ENCODE measurements around the gene N4BP2.

N4BP2 gene

DNA sequence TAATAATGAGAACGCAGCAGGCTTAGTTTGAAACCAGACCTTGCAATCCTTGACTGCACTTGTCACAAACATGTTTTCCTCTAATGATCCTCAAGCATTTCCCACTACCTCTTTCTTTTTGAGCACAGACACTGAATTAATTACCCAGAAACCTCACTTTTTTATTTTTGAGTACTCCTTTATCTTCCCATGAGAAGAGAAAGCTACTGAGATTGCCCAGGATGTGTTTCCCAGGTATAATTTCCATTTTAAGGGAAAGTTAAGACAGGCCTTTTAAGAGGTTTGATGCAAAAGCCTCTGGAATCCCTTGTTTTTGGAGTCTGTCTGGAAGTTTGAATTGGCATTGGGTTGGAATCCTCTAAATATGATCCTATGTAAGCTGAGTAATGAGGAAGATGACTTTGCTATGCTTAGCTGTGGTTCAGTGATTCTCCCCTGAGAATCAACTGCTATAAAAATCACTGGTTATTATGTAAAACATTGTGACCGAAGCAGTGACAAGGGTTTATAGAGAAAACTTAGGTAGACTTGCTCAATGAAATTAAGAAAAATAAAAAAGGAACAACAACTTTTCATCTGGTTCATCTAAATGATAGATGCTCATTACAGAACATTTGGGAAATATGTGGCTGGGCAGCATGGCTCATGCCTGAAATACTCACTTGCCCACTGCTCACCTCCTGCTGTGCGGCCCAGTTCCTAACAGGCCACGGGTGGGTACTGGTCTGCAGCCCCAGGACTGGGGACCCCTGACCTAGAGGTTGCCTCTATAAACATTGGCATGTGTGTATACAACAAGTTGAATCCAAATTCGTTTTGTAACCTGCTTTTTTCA, 129.4 kb downstream of the N4BP2 start:
- Mint-ChIP-seq H3K4me1 (peaks cover 74% of the 10 kb centered on the region), H3K36me3 (ENCODE audit: low read depth) (no peaks in the 10 kb centered on the region), H3K9me3 (no peaks in the 10 kb centered on the region), H3K4me3 (no peak overlapping the region), H3K27ac (peak overlapping the region; percentile 73), H3K27me3 (no peaks in the 10 kb centered on the region)
- no peak for ATAC-seq
- DNase-seq = no peak

DNA sequence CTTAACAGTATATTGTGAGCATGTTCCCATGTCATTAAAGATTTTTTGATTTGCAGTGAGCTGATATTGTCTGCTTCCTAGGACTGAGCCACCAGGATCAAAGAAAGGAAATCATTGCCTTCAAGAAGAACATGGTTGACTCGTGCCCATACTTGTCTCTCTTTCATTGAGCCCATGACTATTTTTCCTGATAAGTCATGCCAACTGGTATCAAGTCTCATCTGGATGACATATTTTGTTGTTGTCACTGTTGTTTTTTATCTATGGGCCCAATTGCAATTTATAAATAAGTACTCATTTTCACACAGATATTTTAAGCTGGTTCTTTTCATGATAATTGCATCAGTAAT, 130.0 kb downstream of the N4BP2 start:
- DNase-seq = no peak
- H3K36me3 Mint-ChIP-seq (ENCODE audit: low read depth) = no peaks in the 10 kb centered on the region
- H3K27ac Mint-ChIP-seq = peak overlapping the region; percentile 29
- no peak for ATAC-seq
- H3K4me3 Mint-ChIP-seq = no peak overlapping the region
- H3K27me3 Mint-ChIP-seq = no peaks in the 10 kb centered on the region
- peaks cover 74% of the 10 kb centered on the region for H3K4me1 Mint-ChIP-seq
- no peaks in the 10 kb centered on the region for H3K9me3 Mint-ChIP-seq

DNA sequence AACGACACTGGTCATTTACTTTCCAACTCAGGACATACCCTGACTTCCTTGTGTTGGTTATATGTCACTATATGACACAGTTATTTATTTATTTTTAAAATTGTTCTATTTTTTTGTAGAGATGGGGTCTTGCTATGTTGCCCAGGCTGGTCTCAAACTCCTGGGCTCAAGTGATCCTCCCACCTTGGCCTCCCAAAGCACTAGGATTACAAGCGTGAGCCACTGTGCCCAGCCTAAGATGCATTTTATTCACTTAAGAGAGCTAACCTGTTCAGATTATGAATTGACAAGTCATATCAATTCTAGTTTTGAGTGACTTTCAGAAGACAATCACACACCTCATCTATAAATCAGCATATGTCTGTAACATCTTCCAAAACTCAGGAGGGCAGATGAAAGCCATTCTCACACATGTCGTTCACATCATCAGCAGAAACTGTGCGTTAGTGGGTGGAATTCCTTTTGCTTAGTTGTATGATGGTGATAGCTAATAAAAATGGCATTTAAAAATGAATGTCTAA, 130.8 kb downstream of the N4BP2 start:
- Mint-ChIP-seq H3K4me3 (no peak overlapping the region), H3K9me3 (no peaks in the 10 kb centered on the region), H3K27me3 (no peaks in the 10 kb centered on the region), H3K36me3 (ENCODE audit: low read depth) (no peaks in the 10 kb centered on the region), H3K4me1 (peaks cover 77% of the 10 kb centered on the region), H3K27ac (no peak overlapping the region)
- no peak for DNase-seq
- ATAC-seq = peak; percentile 16

DNA sequence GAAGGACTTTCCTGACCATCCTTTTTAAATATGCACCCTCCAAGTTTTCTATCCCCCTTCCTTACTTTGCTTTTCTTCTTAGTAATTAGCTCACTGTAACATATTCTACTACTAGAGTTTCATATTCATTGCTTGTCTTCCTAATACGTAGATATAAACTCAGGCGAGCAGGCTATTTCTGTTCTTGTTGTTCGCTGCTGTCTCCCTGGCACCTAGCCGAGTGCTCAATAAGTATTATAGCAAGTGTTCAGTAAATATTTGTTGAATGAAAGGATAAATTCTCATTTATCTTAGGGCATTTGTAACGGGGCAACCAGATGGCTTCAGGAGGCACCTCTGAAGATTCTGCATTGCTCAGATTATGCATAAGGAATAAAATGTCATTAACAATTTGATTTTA, 133.4 kb downstream of the N4BP2 start:
- Mint-ChIP-seq H3K4me3 (peak overlapping the region; percentile 98), H3K27me3 (no peaks in the 10 kb centered on the region), H3K4me1 (peaks cover 83% of the 10 kb centered on the region), H3K9me3 (no peaks in the 10 kb centered on the region), H3K36me3 (ENCODE audit: low read depth) (no peaks in the 10 kb centered on the region), H3K27ac (peak overlapping the region; percentile 78)
- no peak for DNase-seq
- no peak for ATAC-seq

DNA sequence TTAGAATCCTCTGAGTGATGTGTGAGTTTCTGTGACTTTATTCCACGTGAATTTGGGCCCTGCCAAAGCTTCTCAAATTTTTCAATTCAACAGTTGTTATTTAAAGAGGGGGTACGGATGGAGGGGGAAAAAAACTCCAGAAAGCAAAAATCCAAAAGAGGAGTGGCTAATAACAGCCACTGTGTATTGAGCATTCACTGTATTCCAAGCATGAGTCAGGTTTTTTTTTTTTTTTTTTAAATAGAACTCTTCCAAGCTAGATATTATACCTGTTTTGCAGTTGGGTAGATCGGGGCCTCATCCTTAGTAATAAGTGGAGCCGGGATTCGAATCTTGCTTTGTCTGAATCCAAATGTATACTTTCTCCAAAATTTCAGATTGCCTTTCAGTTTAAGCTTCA, 133.8 kb downstream of the N4BP2 start:
- Mint-ChIP-seq H3K4me3 (peak overlapping the region; percentile 98), H3K27ac (peak overlapping the region; percentile 78)

DNA sequence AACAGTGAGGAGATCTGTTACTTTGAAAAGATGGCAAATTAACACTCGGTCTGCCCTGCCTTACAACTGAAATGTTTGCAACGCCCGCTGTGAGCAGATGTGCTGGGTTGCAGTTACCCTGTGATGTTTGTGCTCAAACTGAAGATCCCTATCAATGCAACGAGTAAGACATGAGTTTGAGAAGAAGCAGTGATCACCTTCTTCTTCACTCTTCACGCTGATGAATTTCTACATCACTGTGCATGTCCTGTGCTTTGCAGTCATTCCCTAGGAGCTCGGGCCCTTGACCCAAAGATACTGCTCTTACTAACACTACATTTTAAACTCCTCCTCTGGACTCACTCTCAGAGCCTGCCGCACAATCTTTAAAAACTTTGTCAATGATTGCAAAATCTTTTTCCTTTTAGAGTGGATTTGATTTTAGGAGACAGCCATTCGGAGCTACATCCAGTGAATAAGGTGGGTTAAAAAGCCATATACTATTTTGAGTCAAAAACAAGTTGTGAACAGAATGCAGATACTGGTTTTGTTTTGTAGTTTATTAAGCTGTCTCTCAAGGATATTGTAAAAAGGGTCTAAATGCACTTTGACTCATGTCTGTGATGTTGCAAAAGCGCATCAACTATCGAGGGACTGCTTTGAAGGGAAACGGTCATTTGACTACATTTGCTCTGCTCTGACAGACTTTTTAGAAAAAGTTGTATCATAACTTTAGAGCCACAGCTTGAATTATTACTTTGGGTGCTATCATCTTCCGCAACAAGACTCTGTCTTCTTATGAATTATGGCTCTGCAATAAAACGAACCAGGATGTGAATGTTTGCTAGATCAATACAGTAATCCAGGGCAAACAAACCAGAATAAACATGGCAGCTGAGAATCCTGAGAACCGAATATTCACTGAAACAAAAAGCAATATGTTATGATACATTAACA, 134.5 kb downstream of the N4BP2 start:
- Mint-ChIP-seq H3K4me1 (peaks cover 87% of the 10 kb centered on the region), H3K27ac (peak overlapping the region; percentile 97), H3K9me3 (no peaks in the 10 kb centered on the region), H3K4me3 (peak overlapping the region; percentile 98), H3K36me3 (ENCODE audit: low read depth) (no peaks in the 10 kb centered on the region), H3K27me3 (no peaks in the 10 kb centered on the region)
- ATAC-seq = no peak
- DNase-seq = no peak

More for the DNA sequence above, 133.8 kb downstream of the N4BP2 start:
- ATAC-seq (no peak), DNase-seq (no peak)
- Mint-ChIP-seq H3K36me3 (ENCODE audit: low read depth) (no peaks in the 10 kb centered on the region), H3K9me3 (no peaks in the 10 kb centered on the region), H3K27me3 (no peaks in the 10 kb centered on the region), H3K4me1 (peaks cover 86% of the 10 kb centered on the region)

DNA sequence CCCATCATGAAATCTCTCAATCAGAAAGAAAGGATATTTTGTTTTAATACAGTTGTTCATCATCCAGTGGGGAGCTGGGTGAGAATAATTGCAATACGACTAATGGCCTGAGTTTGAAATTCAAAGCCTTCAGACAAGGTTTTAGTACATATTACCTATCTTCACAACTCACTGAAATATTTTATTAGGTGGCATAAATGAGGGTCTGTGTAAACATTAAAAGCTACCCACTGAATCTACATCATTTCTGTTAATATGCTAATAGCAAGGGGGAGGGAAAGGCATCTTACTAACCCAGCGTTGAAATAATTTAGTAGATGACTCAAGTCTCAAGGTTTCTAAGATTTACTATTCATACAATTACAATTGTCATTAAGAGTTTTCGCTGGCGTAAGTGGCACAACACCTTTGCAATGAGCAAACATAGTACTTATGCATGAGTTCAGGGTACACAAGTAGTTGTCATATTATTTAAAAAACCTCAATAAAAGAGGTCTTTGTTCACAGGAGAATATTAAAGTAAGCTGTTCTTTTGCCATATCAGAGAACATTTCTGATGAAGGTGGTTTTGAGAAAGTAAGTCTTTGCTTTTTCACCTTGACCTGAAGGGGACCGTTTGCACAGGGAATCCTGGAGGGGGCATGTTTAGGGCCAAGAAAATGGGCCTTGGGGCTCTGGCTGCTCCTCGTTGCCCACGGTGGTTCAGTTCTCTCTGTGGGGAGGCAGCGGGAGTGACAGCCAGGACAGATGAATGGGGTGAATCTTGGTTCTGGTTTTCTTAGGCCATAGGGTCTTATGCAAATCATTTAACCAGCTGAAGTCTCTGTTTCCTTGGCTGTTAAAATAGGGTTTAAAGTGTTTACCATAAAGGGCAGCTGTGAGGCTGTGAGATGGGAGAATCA, 135.7 kb downstream of the N4BP2 start:
- Mint-ChIP-seq H3K9me3 (no peaks in the 10 kb centered on the region), H3K4me3 (peak overlapping the region; percentile 98), H3K27me3 (no peaks in the 10 kb centered on the region), H3K27ac (peak overlapping the region; percentile 97), H3K4me1 (peaks cover 82% of the 10 kb centered on the region), H3K36me3 (ENCODE audit: low read depth) (peaks cover 4% of the 10 kb centered on the region)
- no peak for DNase-seq
- ATAC-seq = no peak

DNA sequence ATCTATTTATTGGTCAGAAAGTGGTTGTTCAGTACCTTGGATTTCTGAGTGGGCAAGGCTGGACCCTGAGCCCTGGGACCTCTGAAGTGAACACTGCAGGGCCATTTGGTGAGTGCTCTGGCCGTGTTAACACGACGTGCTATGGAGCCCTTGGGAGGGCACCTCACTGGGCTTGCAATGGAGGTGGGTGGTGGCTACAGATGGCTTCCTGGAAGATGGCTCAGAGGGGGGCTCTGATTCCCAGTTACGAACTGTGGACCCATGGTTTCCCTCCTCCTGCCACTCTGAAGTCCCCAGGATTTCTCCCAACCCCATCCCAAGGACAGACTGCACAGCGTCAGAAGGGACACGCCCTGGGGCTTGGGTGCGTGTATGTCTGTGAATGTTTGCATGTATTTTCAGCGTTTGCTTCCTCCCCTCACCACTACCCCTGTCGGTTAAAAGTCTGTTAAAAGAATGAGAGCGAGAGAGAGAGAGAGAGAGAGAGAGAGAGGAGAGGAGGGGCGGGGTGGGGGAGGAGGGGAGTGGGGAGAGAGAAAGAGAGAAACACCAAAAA, 136.4 kb downstream of the N4BP2 start:
- no peaks in the 10 kb centered on the region for H3K27me3 Mint-ChIP-seq
- no peaks in the 10 kb centered on the region for H3K9me3 Mint-ChIP-seq
- H3K36me3 Mint-ChIP-seq (ENCODE audit: low read depth) = peaks cover 10% of the 10 kb centered on the region
- no peak for DNase-seq
- ATAC-seq = no peak
- H3K27ac Mint-ChIP-seq = peak overlapping the region; percentile 97
- peak overlapping the region; percentile 98 for H3K4me3 Mint-ChIP-seq
- H3K4me1 Mint-ChIP-seq = peaks cover 75% of the 10 kb centered on the region

DNA sequence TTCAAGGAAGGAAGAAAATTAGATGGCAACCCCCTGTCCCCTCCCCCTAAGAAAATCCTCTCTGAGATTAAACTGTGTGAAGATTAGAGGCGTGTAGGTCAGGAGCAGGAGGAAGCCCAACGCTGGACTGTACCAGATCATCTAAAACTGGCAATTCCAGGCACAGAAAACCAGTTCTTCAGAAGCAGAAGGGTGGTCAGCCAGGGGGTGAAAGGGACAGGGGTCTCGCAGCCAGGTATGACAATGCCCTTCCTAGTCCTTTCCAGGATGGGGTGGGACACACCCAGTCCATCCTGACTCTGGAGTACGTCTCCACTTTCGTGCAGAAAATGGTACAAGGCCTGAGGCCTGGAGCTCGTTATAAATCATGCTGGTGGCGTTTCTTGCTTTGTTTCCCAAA, 136.9 kb downstream of the N4BP2 start:
- Mint-ChIP-seq H3K4me1 (peaks cover 74% of the 10 kb centered on the region), H3K9me3 (no peaks in the 10 kb centered on the region), H3K36me3 (ENCODE audit: low read depth) (peaks cover 15% of the 10 kb centered on the region), H3K27ac (peak overlapping the region; percentile 97), H3K27me3 (no peaks in the 10 kb centered on the region), H3K4me3 (peak overlapping the region; percentile 98)
- ATAC-seq (no peak), DNase-seq (no peak)

DNA sequence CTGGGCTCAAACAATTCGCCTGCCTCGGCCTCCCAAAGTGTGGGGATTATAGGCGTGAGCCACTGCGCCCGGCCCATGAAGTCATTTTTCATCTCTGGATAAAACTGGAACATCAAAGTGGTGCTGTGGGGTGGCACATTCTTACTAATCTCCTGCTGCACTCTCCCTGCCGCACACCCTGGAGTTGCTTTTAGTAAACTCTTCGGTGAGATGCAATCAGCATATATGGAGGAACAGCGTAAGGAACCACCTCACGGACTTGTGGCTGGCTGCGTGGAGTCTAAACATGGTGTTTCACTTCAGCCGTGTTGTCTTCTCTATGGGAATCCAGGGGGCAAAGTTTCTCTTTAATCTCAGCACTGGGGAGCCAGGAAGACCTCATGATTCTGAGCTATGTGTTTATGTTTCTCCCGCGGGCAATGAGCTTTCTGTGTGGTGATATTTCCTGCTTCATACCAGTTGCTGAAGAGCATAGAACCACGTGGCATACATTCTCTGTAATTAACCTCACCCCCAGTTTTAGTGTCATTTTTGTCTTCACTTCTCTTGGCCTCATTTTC, 138.0 kb downstream of the N4BP2 start:
- DNase-seq (no peak), ATAC-seq (peak; percentile 52)
- no peaks in the 10 kb centered on the region for H3K9me3 Mint-ChIP-seq
- H3K4me1 Mint-ChIP-seq = peaks cover 68% of the 10 kb centered on the region
- H3K27me3 Mint-ChIP-seq = no peaks in the 10 kb centered on the region
- H3K4me3 Mint-ChIP-seq = peak overlapping the region; percentile 98
- peaks cover 26% of the 10 kb centered on the region for H3K36me3 Mint-ChIP-seq (ENCODE audit: low read depth)
- H3K27ac Mint-ChIP-seq = peak overlapping the region; percentile 97

DNA sequence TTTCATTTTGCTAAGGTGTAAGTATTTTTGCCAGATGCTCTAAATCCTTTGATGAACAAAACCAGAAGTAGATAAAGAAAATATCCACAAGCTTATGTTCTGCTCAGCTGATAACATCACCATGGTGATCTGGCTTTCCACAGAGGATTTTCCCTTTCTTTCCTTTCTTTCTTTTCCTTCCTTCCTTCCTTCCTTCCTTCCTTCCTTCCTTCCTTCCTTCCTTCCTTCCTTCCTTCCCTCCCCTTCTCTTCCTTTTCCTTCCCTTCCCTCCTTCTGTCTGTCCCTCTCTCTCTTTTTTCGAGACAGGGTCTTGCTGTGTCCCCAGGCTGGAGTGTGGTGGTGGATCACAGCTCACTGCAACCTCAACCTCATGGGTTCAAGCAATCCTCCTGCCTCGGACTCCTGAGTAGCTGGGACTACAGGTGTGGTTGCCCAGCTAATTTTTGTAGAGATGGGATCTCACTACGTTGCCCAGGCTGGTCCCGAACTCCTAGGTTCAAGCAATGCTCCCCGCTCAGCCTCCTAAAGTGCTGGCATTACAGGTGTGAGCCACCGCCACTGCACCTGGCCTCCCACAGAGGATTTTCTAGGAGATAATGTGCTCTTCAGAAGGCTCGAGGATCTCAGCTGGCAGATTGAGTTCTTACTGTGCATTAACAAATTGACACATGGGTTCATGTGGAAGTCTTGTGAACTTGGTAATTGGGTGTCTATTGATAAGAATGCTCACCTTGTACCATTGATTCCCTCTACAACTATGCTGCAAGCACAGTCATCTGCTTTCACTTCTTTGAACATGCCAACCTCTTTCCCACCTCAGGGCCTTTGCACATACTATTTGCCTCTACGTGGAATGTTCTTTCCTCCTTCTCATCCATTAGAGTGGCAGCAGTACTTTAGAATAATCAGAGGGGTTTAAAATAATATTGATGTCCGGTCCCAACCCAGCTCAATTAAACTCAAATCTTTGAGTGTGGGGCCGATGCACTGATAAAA, 138.8 kb downstream of the N4BP2 start:
- ATAC-seq (no peak), DNase-seq (no peak)
- Mint-ChIP-seq H3K36me3 (ENCODE audit: low read depth) (peaks cover 34% of the 10 kb centered on the region), H3K4me1 (peaks cover 61% of the 10 kb centered on the region), H3K27ac (peak overlapping the region; percentile 97), H3K4me3 (peak overlapping the region; percentile 98), H3K9me3 (no peaks in the 10 kb centered on the region), H3K27me3 (no peaks in the 10 kb centered on the region)

DNA sequence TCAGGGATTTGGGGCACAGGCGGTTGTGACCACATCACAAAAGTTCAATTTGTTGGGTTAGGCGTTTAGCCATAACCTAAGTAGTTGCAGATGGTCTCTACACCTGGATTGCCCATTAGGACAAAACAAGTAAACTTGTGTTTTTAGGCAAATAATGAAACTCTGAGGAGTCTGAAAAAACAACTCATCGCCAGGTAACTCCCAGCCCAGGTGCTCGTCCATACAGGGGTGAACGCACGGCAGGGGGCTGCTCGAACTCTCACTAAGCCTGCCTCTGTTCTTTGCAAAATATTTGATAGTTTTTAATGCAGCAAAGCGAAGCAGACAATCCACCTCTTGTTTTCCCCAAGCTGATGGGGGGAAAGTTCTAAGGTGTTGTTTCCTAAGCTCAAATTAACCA, 139.6 kb downstream of the N4BP2 start:
- no peaks in the 10 kb centered on the region for H3K9me3 Mint-ChIP-seq
- peaks cover 42% of the 10 kb centered on the region for H3K36me3 Mint-ChIP-seq (ENCODE audit: low read depth)
- peak overlapping the region; percentile 98 for H3K4me3 Mint-ChIP-seq
- H3K4me1 Mint-ChIP-seq = peaks cover 61% of the 10 kb centered on the region
- peak overlapping the region; percentile 97 for H3K27ac Mint-ChIP-seq
- no peak for ATAC-seq
- DNase-seq = no peak
- H3K27me3 Mint-ChIP-seq = no peaks in the 10 kb centered on the region

Measured in activated naive CD8-positive, alpha-beta T cell treated with anti-CD3 and anti-CD28 coated beads, Interleukin-2, amount 50 U/mL, for 24 hours (primary cell).